Fibroblast of skin of scalp (primary cell): ENCODE data around the gene WDFY4.
A peak's percentile ranks its signal among the peaks of the same experiment; 100 is the strongest.

Source experiments
- DNase-seq: peaks from one replicate; pipeline ENCODE4 v3.0.0-alpha.2; 2013

Gene WDFY4

GRCh38 chr10:48749254-48749787, 64.6 kb downstream of the WDFY4 start:
- DNase-seq, result no peak

GRCh38 chr10:48750019-48750418, 65.3 kb downstream of the WDFY4 start:
- DNase-seq, result no peak

- DNase-seq, result no peak
These were observed 66.3 kb downstream of the WDFY4 start for GRCh38 chr10:48750991-48751390.

GRCh38 chr10:48751730-48752129, 67.1 kb downstream of the WDFY4 start:
- DNase-seq, result no peak

GRCh38 chr10:48758411-48758810, 73.7 kb downstream of the WDFY4 start:
- no peak for DNase-seq

GRCh38 chr10:48759113-48759901, 74.6 kb downstream of the WDFY4 start:
- no peak for DNase-seq

GRCh38 chr10:48760983-48761382, 76.3 kb downstream of the WDFY4 start:
- DNase-seq, result no peak

GRCh38 chr10:48762064-48763042, 77.7 kb downstream of the WDFY4 start:
- DNase-seq, result peak; percentile 2

- no peak for DNase-seq
These were observed 78.8 kb downstream of the WDFY4 start for GRCh38 chr10:48763403-48763965.

- no peak for DNase-seq
These were observed 79.8 kb downstream of the WDFY4 start for GRCh38 chr10:48764486-48764885.

GRCh38 chr10:48765039-48765438, 80.4 kb downstream of the WDFY4 start:
- DNase-seq, result no peak

- no peak for DNase-seq
These were observed 80.9 kb downstream of the WDFY4 start for GRCh38 chr10:48765527-48765926.

GRCh38 chr10:48767373-48768143, 82.9 kb downstream of the WDFY4 start:
- DNase-seq, result no peak

GRCh38 chr10:48768144-48768766, 83.6 kb downstream of the WDFY4 start:
- no peak for DNase-seq

GRCh38 chr10:48768926-48769325, 84.3 kb downstream of the WDFY4 start:
- DNase-seq, result no peak

- DNase-seq, result no peak
These were observed 85.2 kb downstream of the WDFY4 start for GRCh38 chr10:48769706-48770435.

- DNase-seq, result no peak
These were observed 86.0 kb downstream of the WDFY4 start for GRCh38 chr10:48770561-48771089.

- DNase-seq, result no peak
These were observed 86.6 kb downstream of the WDFY4 start for GRCh38 chr10:48771234-48771633.

GRCh38 chr10:48772059-48772458, 87.4 kb downstream of the WDFY4 start:
- no peak for DNase-seq

GRCh38 chr10:48773580-48773979, 88.9 kb downstream of the WDFY4 start:
- no peak for DNase-seq
